GM12878 (cell line): ENCODE results near the gene GALNT18. TPM values are rescaled to one million over a fixed set of nuclear protein-coding genes. Genes with fewer than 3 reads are reported as not detected.

Source experiments
- ATAC-seq: fragments of 200-7000 bp; cut with Tn5 transposase; 3 replicates; pipeline ENCODE4 v1.9.1; 2020; ENCODE audit warnings: mild to moderate bottlenecking, moderate library complexity
- BruUV-seq: library from RNA; stranded (reverse); fragments of 400-500 nt; replicated peaks from 2 replicates; lab custom pipeline; 2021; lab: Mats Ljungman, UMichigan
- CTCF ChIA-PET: fragments of 300-600 bp; sonication (Branson Sonifier 250); formaldehyde crosslinking; extraction: SDS; loops from one replicate; lab custom pipeline; 2021; ENCODE audit warnings: inconsistent platforms; lab: Yijun Ruan, JAX
- POLR2A ChIA-PET: fragments of 350-600 bp; formaldehyde crosslinking; extraction: SDS; loops from one replicate; lab custom pipeline; 2021; ENCODE audit warnings: inconsistent platforms; lab: Charles Lee
- RAD21 ChIA-PET: fragments of 300-600 bp; sonication (Branson Sonifier 250); formaldehyde crosslinking; loops from one replicate; lab custom pipeline; 2023; ENCODE audit warnings: antibody characterized with exemption; ENCODE audit not compliant: unreplicated experiment; lab: Charles Lee
- SMC1A ChIA-PET: fragments of 300-600 bp; sonication (Branson Sonifier 250); formaldehyde crosslinking; loops from one replicate; lab custom pipeline; 2023; ENCODE audit not compliant: unreplicated experiment, uncharacterized antibody; lab: Charles Lee
- DNase-seq: peaks from one replicate; pipeline ENCODE4 v3.0.0-alpha.2; 2011; ENCODE audit warnings: low read depth, low spot score
- FAIRE-seq: peaks from 3 replicates; lab custom pipeline; 2011; peaks lifted over from hg19 to GRCh38; lab: Jason Lieb, UNC
- H2AFZ ChIP-seq: 2 replicates; pipeline ENCODE4 v1.6.0; 2011; ENCODE audit warnings: low read depth, low read length, control low read depth; ENCODE audit not compliant: control insufficient read depth
- H3K27ac ChIP-seq: 2 replicates; pipeline ENCODE4 v1.5.1; 2011; ENCODE audit warnings: control low read depth; ENCODE audit not compliant: control insufficient read depth, insufficient read depth
- H3K27me3 ChIP-seq, 2 experiments: replicated peaks in 1 of 2; 2 replicates each; pipeline versions ENCODE4 v1.6.0 to v1.6.1; 2011; ENCODE audit warnings: low read length in 1 of 2; ENCODE audit not compliant: control insufficient read depth in 2 of 2, insufficient read depth in 2 of 2
- H3K36me3 ChIP-seq, 2 experiments: 2 replicates each; pipeline ENCODE4 v1.5.1; 2011; ENCODE audit warnings: low read length in 1 of 2; ENCODE audit not compliant: control insufficient read depth in 2 of 2, insufficient read depth in 2 of 2
- H3K4me1 ChIP-seq: 2 replicates; pipeline ENCODE4 v1.6.1; 2011; ENCODE audit warnings: mild to moderate bottlenecking, low read length, moderate library complexity, mixed read lengths; ENCODE audit not compliant: control insufficient read depth, insufficient read depth
- H3K4me2 ChIP-seq: 2 replicates; pipeline ENCODE4 v1.6.0; 2011; ENCODE audit warnings: control low read depth; ENCODE audit not compliant: control insufficient read depth, insufficient read depth
- H3K4me3 ChIP-seq: fragments of 200-600 bp; sonication (generic); 2 replicates; pipeline ENCODE4 v1.5.1; 2016
- H3K79me2 ChIP-seq: 2 replicates; pipeline ENCODE4 v1.6.0; 2011; ENCODE audit warnings: low read length; ENCODE audit not compliant: control insufficient read depth, insufficient read depth
- H3K9ac ChIP-seq: 2 replicates; pipeline ENCODE4 v1.8.0; 2011; ENCODE audit warnings: low read length, control low read depth, mixed read lengths; ENCODE audit not compliant: control insufficient read depth, insufficient read depth
- H3K9me3 ChIP-seq: replicated peaks from 3 replicates; pipeline ENCODE4 v1.5.1; 2011; ENCODE audit warnings: mild to moderate bottlenecking, low read length; ENCODE audit not compliant: control insufficient read depth, insufficient read depth
- H4K20me1 ChIP-seq: 2 replicates; pipeline ENCODE4 v1.6.0; 2011; ENCODE audit not compliant: control insufficient read depth, insufficient read depth
- CEBPB ChIP-seq, 2 experiments: fragments of 150-350 bp in 1 of 2; IDR thresholded peaks; 2 replicates each; pipeline ENCODE4 v1.6.1; 2012 to 2014; ENCODE audit warnings: low read depth in 2 of 2, low read length in 2 of 2, borderline replicate concordance in 1 of 2, inconsistent platforms in 1 of 2
- FOXK2 ChIP-seq: fragments of 450-650 bp; IDR thresholded peaks from 2 replicates; pipeline ENCODE4 v1.6.1; 2017; ENCODE audit warnings: mild to moderate bottlenecking, moderate library complexity
- GABPA ChIP-seq: IDR thresholded peaks from 2 replicates; pipeline ENCODE4 v1.6.1; 2014; ENCODE audit warnings: antibody characterized with exemption, low read depth, mild to moderate bottlenecking, inconsistent platforms
- IRF3 ChIP-seq: fragments of 450-650 bp; IDR thresholded peaks from 2 replicates; pipeline ENCODE4 v1.6.1; 2014; ENCODE audit warnings: mild to moderate bottlenecking
- PAX5 ChIP-seq: IDR thresholded peaks from 2 replicates; pipeline ENCODE4 v1.6.1; 2011; ENCODE audit warnings: low read depth, low read length, borderline replicate concordance
- POLR2AphosphoS5 ChIP-seq: IDR thresholded peaks from 2 replicates; pipeline ENCODE4 v1.6.1; 2011; ENCODE audit warnings: mild to moderate bottlenecking, low read length, inconsistent platforms
- SIN3A ChIP-seq: IDR thresholded peaks from 2 replicates; pipeline ENCODE4 v1.6.1; 2012; ENCODE audit warnings: low read depth, low read length, improper control_type of control experiment
- SUZ12 ChIP-seq: fragments of 200-600 bp; sonication (generic); IDR thresholded peaks from one replicate; pipeline ENCODE4 v1.6.1; 2018; ENCODE audit warnings: antibody characterized with exemption, mild to moderate bottlenecking; ENCODE audit not compliant: unreplicated experiment
- TCF3 ChIP-seq: IDR thresholded peaks from 2 replicates; pipeline ENCODE4 v1.6.1; 2012; ENCODE audit warnings: low read depth, mild to moderate bottlenecking, low read length, borderline replicate concordance; ENCODE audit not compliant: insufficient read depth
- USF1 ChIP-seq: IDR thresholded peaks from 2 replicates; pipeline ENCODE4 v1.6.1; 2011; ENCODE audit warnings: borderline replicate concordance, low read depth, mild to moderate bottlenecking, moderate library complexity, mixed read lengths, low read length; ENCODE audit not compliant: insufficient read depth; ENCODE audit errors: extremely low read length
- WGBS: methylation state at CpG from one replicate; pipeline ENCODE4 v1.1.6; 2016; ENCODE audit warnings: low lambda C conversion rate; ENCODE audit not compliant: insufficient replicate concordance, insufficient coverage; ENCODE audit errors: missing lambda C conversion rate; 5-methylcytosine and 5-hydroxymethylcytosine counted together
- in situ Hi-C: fragments of 300-500 bp; cut with MboI; formaldehyde crosslinking; loops from 9 replicates; pipeline ENCODE4 v1.14.3; 2018; ENCODE audit warnings: mixed read lengths
- intact Hi-C: fragments of 100-400 bp; cut with micrococcal nuclease; formaldehyde crosslinking; loops from one replicate; pipeline ENCODE4 v1.14.2; 2022; ENCODE audit not compliant: unreplicated experiment
- polyA plus RNA-seq, 11 experiments: library from polyadenylated mRNA; depleted of rRNA in 4 of 11; unstranded in 6 of 11; stranded (reverse) in 5 of 11; fragments of >200 nt; fragmentation: Nextera tagmentation in 4 of 11; fragmentation: Illumina TruSeq in 1 of 11; extraction: Ambion mirVana in 4 of 11; extraction: Trizol in 1 of 11; gene quantifications; 1 replicate in 1 of 11; 2 replicates in 10 of 11; pipeline versions ENCODE4 v1.2.1 to v1.2.3, GENCODE V29; 2011 to 2016; ENCODE audit warnings: inconsistent platforms in 2 of 11, missing spikeins in 2 of 11, low read depth in 1 of 11
- total RNA-seq, 4 experiments: library from RNA; depleted of rRNA in 3 of 4; stranded (reverse); fragments of >200 nt in 3 of 4; fragmentation: Illumina TruSeq in 1 of 4; extraction: Trizol in 1 of 4; gene quantifications; 2 replicates each; pipeline versions ENCODE4 v1.2.1 to v1.2.3, GENCODE V29; 2013 to 2021
- TF ChIP-seq, protein P1 (sequence below): fragments of 450-650 bp; IDR thresholded peaks from 2 replicates; pipeline ENCODE4 v1.6.1; 2017; ENCODE audit warnings: antibody characterized with exemption, mild to moderate bottlenecking, moderate library complexity

GALNT18 gene
- total and polyA plus RNA-seq, 10 of the 15 experiments (the other 5 are each of a cell fraction or from before 2014, with no cell fraction given), result 1.2 to 14.2 (median 6.3) TPM

DNA sequence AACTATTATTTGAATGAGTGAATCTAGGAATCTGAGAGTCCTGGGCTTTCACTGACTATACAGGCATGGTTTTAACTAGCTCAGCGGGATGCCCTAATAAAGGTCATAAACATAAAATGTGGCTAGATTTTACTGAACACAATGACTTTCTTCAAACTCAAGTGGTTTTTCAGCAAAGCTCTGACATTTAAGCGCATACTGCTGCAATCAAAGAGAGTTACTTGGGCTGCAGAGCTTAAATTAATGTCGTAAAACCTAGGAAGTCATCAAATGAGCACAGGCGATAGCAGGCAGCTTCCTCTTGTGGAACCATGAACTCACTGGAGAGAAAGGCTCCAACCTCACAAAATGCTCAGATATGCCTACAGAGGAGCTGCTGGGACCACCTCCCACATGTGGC, 275.5 kb downstream of the GALNT18 start:
- no peaks in the 10 kb centered on the region for H3K79me2 ChIP-seq
- H3K4me3 ChIP-seq, result no peak overlapping the region
- ChIA-PET SMC1A (interaction anchor here (1.1 to 1.3 kb wide), 2 partner anchors 21 to 321 kb away, joined by 3 read pairs; no protein-coding TSS in a partner anchor), POLR2A (interaction anchor here (0.6 kb wide), 1 partner anchor 556 kb away, joined by 4 read pairs; no protein-coding TSS in a partner anchor), RAD21 (no interaction called here), CTCF (interaction anchor here (1.0 kb wide), 1 partner anchor 14 kb away, joined by 3 read pairs; no protein-coding TSS in a partner anchor)
- ATAC-seq (no peak), FAIRE-seq (no peak), DNase-seq (no peak)
- BruUV-seq, result no TSS peak
- no peak overlapping the region for H2AFZ ChIP-seq
- H3K4me2 ChIP-seq, result no peak overlapping the region
- intact Hi-C loops, result no loop called here
- H3K27me3 ChIP-seq, result no peaks in the 10 kb centered on the region
- TF ChIP-seq GABPA (no peak), PAX5 (no peak), CEBPB (IDR thresholded peaks at IDR 0.05; ENCODE audit: borderline replicate concordance in 1 of 2, low read depth in 2 of 2, low read length in 2 of 2) (no peak), SUZ12 (no peak), FOXK2 (no peak), SIN3A (no peak), TCF3 (no peak), POLR2AphosphoS5 (no peak), IRF3 (no peak), USF1 (no peak)
- TF ChIP-seq, protein P1, sequence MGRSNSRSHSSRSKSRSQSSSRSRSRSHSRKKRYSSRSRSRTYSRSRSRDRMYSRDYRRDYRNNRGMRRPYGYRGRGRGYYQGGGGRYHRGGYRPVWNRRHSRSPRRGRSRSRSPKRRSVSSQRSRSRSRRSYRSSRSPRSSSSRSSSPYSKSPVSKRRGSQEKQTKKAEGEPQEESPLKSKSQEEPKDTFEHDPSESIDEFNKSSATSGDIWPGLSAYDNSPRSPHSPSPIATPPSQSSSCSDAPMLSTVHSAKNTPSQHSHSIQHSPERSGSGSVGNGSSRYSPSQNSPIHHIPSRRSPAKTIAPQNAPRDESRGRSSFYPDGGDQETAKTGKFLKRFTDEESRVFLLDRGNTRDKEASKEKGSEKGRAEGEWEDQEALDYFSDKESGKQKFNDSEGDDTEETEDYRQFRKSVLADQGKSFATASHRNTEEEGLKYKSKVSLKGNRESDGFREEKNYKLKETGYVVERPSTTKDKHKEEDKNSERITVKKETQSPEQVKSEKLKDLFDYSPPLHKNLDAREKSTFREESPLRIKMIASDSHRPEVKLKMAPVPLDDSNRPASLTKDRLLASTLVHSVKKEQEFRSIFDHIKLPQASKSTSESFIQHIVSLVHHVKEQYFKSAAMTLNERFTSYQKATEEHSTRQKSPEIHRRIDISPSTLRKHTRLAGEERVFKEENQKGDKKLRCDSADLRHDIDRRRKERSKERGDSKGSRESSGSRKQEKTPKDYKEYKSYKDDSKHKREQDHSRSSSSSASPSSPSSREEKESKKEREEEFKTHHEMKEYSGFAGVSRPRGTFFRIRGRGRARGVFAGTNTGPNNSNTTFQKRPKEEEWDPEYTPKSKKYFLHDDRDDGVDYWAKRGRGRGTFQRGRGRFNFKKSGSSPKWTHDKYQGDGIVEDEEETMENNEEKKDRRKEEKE, result no peak
- H3K27ac ChIP-seq, result no peak overlapping the region
- in situ Hi-C loops, result no loop called here
- no peak overlapping the region for H3K9ac ChIP-seq
- 76% methylated on average over 4 of the region's 4 CpGs for WGBS
- H3K36me3 ChIP-seq, result no peaks in the 10 kb centered on the region
- H4K20me1 ChIP-seq, result no peaks in the 10 kb centered on the region
- no peaks in the 10 kb centered on the region for H3K9me3 ChIP-seq
- H3K4me1 ChIP-seq, result no peaks in the 10 kb centered on the region
